Neuron (in vitro differentiated cells): ENCODE results near the gene PLCH1.

Experiments used
- H2AFZ ChIP-seq: one replicate; pipeline ENCODE4 v1.6.1; 2013; ENCODE audit warnings: low read depth, mild to moderate bottlenecking, inconsistent platforms, low read length, moderate library complexity
- H3K27me3 ChIP-seq: one replicate; pipeline ENCODE4 v1.6.1; 2013; ENCODE audit warnings: low read length; ENCODE audit not compliant: insufficient read depth
- H3K36me3 ChIP-seq: one replicate; pipeline ENCODE4 v1.6.1; 2013; ENCODE audit warnings: low read length; ENCODE audit not compliant: insufficient read depth
- H3K4me1 ChIP-seq: one replicate; pipeline ENCODE4 v1.6.1; 2013; ENCODE audit warnings: low read length; ENCODE audit not compliant: insufficient read depth
- H3K4me3 ChIP-seq: 2 replicates; pipeline ENCODE4 v1.5.1; 2013; ENCODE audit warnings: mild to moderate bottlenecking, low read length, moderate library complexity
- H3K9me3 ChIP-seq: one replicate; pipeline ENCODE4 v1.6.1; 2013; ENCODE audit warnings: low read length

The PLCH1 gene

DNA sequence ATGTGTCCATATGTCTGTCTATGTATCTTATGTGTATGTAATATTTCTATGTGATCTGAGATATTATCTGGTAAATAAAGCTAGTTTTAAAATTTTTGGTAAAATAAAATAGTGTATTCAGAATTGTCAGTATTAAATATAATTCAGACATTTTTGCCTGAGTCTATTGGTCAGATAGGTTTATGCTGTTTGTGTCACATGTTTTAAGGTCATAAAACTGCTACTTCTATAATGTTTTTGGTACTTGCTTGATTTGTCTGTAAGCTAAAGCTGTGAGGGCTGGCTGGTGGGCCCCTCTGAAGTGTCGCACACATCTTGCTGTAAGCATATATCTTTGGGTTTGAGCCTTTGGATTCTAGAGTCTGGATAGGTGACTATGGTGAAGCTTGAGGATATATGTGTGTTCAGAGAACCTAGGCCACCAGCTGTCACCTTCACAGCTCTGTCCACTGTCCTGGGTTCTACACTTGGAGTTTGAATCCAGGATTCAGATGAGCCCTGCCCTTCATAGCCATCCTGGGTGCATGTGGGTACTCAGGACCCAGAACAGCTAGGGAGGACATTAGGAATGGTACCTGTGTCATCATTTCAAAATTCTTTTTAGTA, 379.6 kb downstream of the PLCH1 start:
- no peak overlapping the region for H2AFZ ChIP-seq
- H3K36me3 ChIP-seq: no peaks in the 10 kb centered on the region
- H3K9me3 ChIP-seq: peaks cover 3% of the 10 kb centered on the region
- peaks cover 27% of the 10 kb centered on the region for H3K4me1 ChIP-seq
- H3K4me3 ChIP-seq: no peak overlapping the region
- no peaks in the 10 kb centered on the region for H3K27me3 ChIP-seq

DNA sequence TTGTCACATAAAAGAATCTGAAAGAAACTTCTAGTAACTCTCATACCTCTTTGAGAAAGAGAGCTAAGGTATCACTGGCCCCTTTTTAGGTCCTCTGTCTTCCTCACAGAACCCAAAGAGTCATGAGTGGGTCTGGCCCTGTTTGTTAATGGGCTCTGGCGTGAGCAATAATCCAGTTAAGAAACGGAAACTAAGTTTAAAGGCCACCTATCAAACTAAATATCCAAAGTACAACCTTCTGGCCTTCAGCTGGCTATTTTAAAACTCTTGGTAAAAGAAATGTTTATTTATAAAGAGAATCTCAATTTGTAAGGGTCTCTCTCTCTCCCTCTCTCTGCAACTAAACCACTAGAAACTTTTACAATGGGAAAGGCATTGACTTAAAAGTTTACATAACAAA, 380.4 kb downstream of the PLCH1 start:
- Histone ChIP-seq H3K27me3 (no peaks in the 10 kb centered on the region), H3K4me1 (peaks cover 27% of the 10 kb centered on the region), H3K4me3 (no peak overlapping the region), H3K36me3 (no peaks in the 10 kb centered on the region), H2AFZ (peak overlapping the region; percentile 52), H3K9me3 (peaks cover 3% of the 10 kb centered on the region)

DNA sequence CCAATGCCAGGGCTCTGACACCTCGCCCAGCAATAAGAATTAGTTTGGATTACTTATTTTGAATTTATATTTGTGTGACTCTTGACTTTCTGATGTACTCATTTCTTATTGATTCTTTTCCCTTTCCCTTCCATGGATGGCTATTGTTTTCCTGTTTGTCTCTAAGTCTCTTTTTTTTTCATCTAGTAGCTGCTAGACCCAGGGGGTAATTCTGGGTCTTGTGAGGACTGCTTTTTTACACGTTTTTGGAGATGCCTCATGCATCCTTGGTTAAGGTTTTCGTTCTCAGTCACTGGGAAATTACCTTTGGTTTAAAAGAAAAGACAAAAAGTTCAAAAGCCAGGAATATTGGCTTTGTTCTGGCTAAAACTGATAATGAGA, 381.2 kb downstream of the PLCH1 start:
- Histone ChIP-seq H3K9me3 (peaks cover 3% of the 10 kb centered on the region), H3K4me3 (peak overlapping the region; percentile 19), H3K27me3 (no peaks in the 10 kb centered on the region), H2AFZ (peak overlapping the region; percentile 52), H3K36me3 (no peaks in the 10 kb centered on the region), H3K4me1 (peaks cover 23% of the 10 kb centered on the region)

- H3K4me3 ChIP-seq: peak overlapping the region; percentile 19
- H3K36me3 ChIP-seq: no peaks in the 10 kb centered on the region
- peaks cover 21% of the 10 kb centered on the region for H3K4me1 ChIP-seq
- peaks cover 3% of the 10 kb centered on the region for H3K9me3 ChIP-seq
- peak overlapping the region; percentile 52 for H2AFZ ChIP-seq
- H3K27me3 ChIP-seq: no peaks in the 10 kb centered on the region
Observed at GRCh38 chr3:155362808-155363689, 381.8 kb downstream of the PLCH1 start.

- Histone ChIP-seq H3K9me3 (peaks cover under 1% of the 10 kb centered on the region), H3K4me1 (peaks cover 16% of the 10 kb centered on the region), H3K36me3 (no peaks in the 10 kb centered on the region), H3K27me3 (no peaks in the 10 kb centered on the region), H3K4me3 (no peak overlapping the region), H2AFZ (no peak overlapping the region)
Observed at GRCh38 chr3:155360281-155360680, 384.6 kb downstream of the PLCH1 start.

DNA sequence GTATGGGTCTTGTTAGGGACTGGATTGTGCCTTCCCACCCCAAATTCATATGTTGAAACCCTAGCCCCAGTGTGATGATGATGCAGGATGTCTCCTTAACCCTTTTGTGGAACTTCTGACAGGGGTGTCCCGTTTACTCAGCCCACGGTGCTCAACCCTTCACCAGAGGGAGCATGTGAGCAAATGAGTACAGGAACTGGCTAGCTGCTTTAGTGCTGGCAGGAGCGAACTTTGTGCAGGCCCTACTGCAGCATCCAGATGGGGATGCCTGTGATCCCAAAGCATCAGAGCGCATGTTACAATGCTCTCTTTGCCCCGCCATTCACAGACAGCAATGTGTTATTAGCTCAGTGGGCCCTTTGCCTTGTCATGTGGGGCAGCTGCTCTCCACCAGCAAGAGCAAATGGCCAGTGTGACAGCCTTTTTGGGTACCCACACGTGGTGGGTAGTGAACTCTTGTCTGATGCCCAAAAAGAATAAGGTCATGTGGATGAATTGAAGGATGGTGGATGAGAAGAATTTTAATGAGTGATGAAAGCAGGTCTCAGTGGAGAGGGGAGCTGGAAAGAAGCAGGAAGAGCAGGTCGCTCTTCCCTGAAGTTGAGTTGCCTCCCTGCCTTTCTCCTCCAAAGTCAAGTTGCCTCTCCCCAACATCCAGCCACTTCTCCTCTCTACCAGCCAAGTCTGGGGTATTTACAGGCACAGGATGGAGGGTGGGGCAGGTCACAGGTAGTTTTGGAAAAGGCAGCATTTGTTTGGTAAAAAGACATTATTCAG, 388.1 kb downstream of the PLCH1 start:
- no peaks in the 10 kb centered on the region for H3K27me3 ChIP-seq
- H3K4me3 ChIP-seq: no peak overlapping the region
- H3K36me3 ChIP-seq: no peaks in the 10 kb centered on the region
- H3K9me3 ChIP-seq: no peaks in the 10 kb centered on the region
- H2AFZ ChIP-seq: no peak overlapping the region
- no peaks in the 10 kb centered on the region for H3K4me1 ChIP-seq

- no peaks in the 10 kb centered on the region for H3K36me3 ChIP-seq
- H3K9me3 ChIP-seq: no peaks in the 10 kb centered on the region
- H3K4me1 ChIP-seq: no peaks in the 10 kb centered on the region
- no peak overlapping the region for H2AFZ ChIP-seq
- H3K4me3 ChIP-seq: no peak overlapping the region
- H3K27me3 ChIP-seq: no peaks in the 10 kb centered on the region
Observed at GRCh38 chr3:155354658-155355057, 390.2 kb downstream of the PLCH1 start.

DNA sequence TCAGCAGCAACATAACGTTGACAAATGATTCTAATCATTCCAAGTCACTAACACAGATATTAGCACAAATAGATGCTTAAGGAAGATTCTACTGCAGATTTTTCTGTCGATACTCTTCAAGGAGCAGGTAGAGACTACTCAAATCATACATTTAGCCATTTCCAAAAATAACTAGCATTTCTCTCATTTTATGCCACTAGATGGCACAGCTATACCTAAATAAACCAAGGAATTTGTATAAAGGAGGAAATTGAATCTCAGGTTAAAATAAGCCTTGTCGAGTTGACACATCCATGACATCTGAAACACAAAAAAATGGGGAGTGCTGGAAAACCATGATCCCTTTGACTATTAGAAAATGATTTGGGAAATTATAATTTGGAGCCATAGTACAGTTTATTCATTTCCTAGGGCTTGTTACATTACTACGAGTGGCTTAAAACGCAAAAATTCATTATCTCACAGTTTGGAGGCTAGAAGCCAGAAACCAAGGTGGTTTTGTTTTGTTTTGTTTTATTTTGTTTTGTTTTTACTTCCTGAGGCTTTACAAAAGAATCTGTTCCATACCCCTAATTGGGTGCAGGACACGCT, 391.9 kb downstream of the PLCH1 start:
- Histone ChIP-seq H3K27me3 (no peaks in the 10 kb centered on the region), H3K4me1 (no peaks in the 10 kb centered on the region), H2AFZ (peak overlapping the region; percentile 17), H3K36me3 (no peaks in the 10 kb centered on the region), H3K9me3 (no peaks in the 10 kb centered on the region), H3K4me3 (no peak overlapping the region)

DNA sequence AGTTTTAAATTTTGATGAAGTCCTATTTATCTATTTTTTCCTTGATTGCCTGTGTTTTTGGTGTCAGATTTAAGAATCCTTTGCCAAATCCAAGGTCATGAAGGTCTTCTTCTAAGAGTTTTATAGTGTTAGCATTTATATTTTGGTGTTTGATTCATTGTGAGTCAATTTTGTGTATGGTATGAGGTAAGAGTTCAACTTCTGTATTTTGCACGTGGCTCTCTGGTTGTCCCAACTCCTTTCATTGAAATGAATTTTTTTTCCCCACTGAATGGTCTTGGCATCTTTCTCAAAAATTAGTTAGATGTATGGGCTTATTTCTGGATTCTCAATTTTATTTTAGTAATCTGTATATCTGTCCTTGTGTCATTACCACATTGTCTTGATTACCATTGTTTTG, 394.3 kb downstream of the PLCH1 start:
- no peaks in the 10 kb centered on the region for H3K36me3 ChIP-seq
- H2AFZ ChIP-seq: no peak overlapping the region
- no peak overlapping the region for H3K4me3 ChIP-seq

DNA sequence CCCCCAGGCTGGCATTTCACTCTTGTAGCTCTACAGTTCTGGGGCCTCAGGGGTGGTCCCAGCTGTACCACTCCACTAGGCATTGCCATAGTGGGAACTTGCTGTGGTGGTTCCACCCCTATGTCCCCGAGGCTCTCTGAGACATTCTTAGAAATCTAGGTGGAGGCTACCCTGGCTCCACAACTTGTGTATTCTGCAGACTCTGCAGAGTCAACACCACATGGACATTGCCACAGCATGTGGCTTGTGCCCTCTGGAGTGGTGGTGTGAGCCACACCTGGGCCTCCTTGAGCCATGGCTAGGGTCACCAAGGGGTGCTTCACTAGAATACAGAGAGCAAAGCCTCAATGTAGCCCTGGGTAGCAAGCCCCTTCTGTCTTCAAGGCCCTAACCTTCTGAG, 397.0 kb downstream of the PLCH1 start:
- Histone ChIP-seq H3K27me3 (no peaks in the 10 kb centered on the region), H2AFZ (no peak overlapping the region), H3K36me3 (no peaks in the 10 kb centered on the region), H3K4me3 (no peak overlapping the region), H3K4me1 (peaks cover under 1% of the 10 kb centered on the region), H3K9me3 (no peaks in the 10 kb centered on the region)

More for the DNA sequence above, 394.3 kb downstream of the PLCH1 start:
- H3K9me3 ChIP-seq: no peaks in the 10 kb centered on the region
- no peaks in the 10 kb centered on the region for H3K4me1 ChIP-seq
- no peaks in the 10 kb centered on the region for H3K27me3 ChIP-seq

DNA sequence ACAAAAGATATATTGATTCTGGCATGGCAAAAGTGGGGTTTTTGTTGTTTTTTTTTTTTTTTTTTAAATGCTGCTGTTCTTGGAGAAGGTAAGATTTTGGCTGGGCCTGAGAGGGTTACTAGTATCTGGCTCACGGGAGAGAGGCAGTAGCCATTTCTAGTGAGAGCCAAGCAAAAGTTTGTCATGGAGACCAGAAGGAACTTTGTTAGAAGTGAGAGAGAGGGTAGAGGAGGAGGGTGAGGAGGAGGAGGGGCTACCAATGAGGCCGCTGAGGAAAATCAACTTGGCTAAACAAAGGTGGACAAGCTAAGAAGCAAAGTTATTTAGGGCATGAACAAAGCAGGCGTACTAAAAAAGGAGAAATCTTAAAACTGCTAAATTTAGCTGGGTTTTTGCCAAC, 402.5 kb downstream of the PLCH1 start:
- no peak overlapping the region for H3K4me3 ChIP-seq
- no peaks in the 10 kb centered on the region for H3K27me3 ChIP-seq
- no peaks in the 10 kb centered on the region for H3K36me3 ChIP-seq
- H3K9me3 ChIP-seq: no peaks in the 10 kb centered on the region
- H2AFZ ChIP-seq: peak overlapping the region; percentile 92
- peaks cover 13% of the 10 kb centered on the region for H3K4me1 ChIP-seq

- no peaks in the 10 kb centered on the region for H3K9me3 ChIP-seq
- H2AFZ ChIP-seq: no peak overlapping the region
- no peaks in the 10 kb centered on the region for H3K27me3 ChIP-seq
- H3K4me1 ChIP-seq: peaks cover 13% of the 10 kb centered on the region
- H3K36me3 ChIP-seq: no peaks in the 10 kb centered on the region
- H3K4me3 ChIP-seq: no peak overlapping the region
Observed at GRCh38 chr3:155339052-155339451, 405.8 kb downstream of the PLCH1 start.
